H1 (cell line): Measurements from ENCODE around the gene CBLL2. TPM values are rescaled to one million over a fixed set of nuclear protein-coding genes. Genes with fewer than 3 reads are reported as not detected.

ENCODE experiments used
- EGR1 ChIP-seq: IDR thresholded peaks from 2 replicates; pipeline ENCODE4 v1.6.1; 2011; ENCODE audit warnings: low read depth, low read length, borderline replicate concordance
- polyA plus RNA-seq, 7 experiments: library from polyadenylated mRNA; depleted of rRNA in 3 of 7; stranded (reverse) in 5 of 7; unstranded in 2 of 7; fragments of >200 nt in 5 of 7; fragments of 200-250 nt in 2 of 7; gene quantifications; 1 replicate in 5 of 7; 2 replicates in 1 of 7; 4 replicates in 1 of 7; pipeline versions ENCODE4 v1.2.1 to v1.2.3, GENCODE V29; 2011 to 2013; ENCODE audit warnings: missing spikeins in 2 of 7, mixed read lengths in 2 of 7
- total RNA-seq: library from RNA; stranded (reverse); fragmentation: NEBNext Ultra II Directional; extraction: Animal tissue kit (Norgen Biotek cat#: 25700); gene quantifications from 2 replicates; pipeline ENCODE4 v1.2.1, GENCODE V29; 2021

The CBLL2 gene
- total and polyA plus RNA-seq, 2 of the 8 experiments (the other 6 are each of a cell fraction or from before 2014, with no cell fraction given), result not detected

DNA sequence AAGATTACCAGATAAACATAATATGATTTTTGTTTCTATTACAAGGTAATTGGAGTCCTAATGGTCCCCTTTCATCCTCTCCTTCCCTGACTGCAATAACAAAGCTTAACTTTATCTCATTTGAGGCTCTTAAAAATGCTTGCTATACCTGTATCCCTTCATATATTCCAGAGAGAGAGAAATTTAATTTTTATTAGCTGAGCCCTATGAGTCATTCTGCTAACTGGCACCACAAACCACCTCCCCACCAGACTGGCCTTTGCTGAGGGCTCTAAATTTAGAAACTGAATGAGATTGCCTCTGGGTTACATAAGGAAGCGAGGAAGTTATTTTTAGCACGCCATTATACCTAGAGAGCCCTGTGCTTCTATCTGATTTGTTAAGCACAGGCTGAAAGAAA, 27.4 kb downstream of the CBLL2 start (continued):
- TF ChIP-seq EGR1, result no peak
